Measurements from ENCODE around the gene HRK. TPM values are rescaled to one million over a fixed set of nuclear protein-coding genes. Genes with fewer than 3 reads are reported as not detected.

The HRK gene
- total RNA-seq, 1 donor from 2014 or later = not detected

DNA sequence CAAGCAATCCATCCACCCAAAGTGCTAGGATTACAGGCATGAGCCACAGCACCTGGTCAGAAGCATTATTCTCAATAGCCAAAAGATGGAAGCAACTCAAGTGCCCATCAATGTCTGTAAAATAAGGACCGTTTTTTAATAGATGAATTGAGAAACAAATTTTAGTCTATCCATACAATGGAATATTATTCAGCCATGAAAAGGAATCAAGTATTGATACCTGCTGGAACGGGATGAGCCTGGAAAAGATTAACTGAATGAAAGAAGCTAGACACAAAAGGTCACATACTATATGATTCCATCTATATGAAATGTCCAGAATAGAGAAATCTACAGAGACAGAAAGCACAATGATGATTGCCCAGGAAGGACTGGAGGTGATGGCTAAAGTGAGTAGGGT, 20.4 kb upstream of the HRK start:
- DNase-seq (ENCODE audit: extremely low read depth, low read depth, low spot score) = no peak

GRCh38 chr12:116898669-116899068, 17.4 kb upstream of the HRK start:
- DNase-seq (ENCODE audit: extremely low read depth, low read depth, low spot score) = no peak

- DNase-seq (ENCODE audit: extremely low read depth, low read depth, low spot score) = no peak
Measured at GRCh38 chr12:116897476-116897875, 16.2 kb upstream of the HRK start.

DNA sequence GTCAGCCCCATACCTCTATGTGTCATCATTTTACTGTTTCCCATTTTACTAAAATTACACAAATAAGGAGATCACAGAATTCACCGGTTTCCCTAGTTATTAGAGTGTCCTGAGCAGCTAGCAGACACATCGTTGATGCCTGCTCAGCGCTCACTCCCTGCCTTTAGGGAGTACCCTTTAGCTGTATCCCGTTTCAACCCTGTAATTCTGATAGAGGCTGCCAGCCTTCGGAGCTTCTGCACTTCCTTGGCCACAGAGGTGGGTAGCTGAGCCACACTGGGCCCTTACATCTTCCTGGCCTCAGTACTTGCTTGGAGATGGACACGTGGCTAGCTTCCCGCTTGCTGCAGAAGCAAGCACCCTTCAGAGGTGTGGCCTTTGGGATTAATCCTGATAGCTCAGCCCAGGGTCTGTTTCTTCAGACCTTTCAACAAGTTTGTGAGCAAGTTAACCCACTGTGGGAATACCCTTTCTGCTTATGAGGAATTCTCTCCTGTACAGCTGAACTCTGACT, 15.2 kb upstream of the HRK start:
- DNase-seq (ENCODE audit: extremely low read depth, low read depth, low spot score) = no peak

DNA sequence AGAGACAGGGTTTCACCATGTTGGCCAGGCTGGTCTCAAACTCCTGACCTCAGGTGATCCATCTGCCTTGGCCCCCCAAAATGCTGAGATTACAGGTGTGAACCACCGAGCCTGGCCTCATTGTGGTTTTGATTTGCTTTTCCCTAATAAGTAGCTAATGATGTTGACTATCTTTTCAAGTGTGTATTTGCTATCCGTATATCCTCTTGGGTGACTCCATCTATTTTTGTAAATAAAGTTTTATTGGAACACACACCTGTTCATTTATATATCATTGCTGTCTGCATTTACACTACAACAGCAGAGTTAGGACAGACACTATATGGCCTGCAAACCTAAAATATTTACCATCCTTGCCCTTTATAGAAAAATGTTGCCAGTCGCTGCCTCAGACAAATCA, 13.7 kb upstream of the HRK start:
- DNase-seq (ENCODE audit: extremely low read depth, low read depth, low spot score) = no peak

DNA sequence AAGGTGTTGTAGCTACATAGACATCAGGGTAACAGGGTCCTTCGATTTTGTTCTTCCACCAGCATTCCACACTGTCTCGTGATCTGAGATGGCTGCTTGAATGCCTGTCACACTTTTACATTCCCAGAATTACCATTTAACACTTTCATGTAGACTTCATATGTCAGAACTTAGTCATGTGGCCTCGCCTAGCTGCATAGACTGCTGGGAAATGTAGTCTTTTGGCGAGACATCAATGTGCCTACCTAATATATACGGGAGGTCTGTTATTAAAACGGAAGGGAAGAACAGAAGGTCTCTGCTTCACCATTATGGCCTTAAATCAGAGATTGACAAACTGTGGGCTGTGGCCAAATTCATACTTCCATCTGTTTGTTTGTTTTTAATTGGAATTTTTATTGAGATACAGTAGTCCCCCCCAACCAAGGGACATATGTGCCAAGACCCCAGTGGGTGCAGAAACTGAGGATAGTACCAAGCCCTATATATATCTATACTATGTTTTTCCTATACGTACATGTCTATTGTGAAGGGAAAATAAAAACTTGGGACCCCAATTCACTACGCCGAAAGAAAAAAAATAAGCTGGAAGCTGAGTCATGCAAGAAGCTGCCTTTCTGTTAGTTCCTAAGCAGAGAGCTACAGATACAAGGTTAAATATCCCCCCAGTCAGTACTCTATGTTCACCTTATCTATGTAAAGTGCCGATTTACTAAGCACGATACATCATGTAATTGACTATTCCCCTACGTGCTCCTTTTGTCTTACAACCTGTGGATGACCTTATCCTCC, 11.3 kb upstream of the HRK start:
- DNase-seq (ENCODE audit: extremely low read depth, low read depth, low spot score) = no peak

- no peak for DNase-seq (ENCODE audit: extremely low read depth, low read depth, low spot score)
Measured at GRCh38 chr12:116891019-116891418, 9.8 kb upstream of the HRK start.

DNA sequence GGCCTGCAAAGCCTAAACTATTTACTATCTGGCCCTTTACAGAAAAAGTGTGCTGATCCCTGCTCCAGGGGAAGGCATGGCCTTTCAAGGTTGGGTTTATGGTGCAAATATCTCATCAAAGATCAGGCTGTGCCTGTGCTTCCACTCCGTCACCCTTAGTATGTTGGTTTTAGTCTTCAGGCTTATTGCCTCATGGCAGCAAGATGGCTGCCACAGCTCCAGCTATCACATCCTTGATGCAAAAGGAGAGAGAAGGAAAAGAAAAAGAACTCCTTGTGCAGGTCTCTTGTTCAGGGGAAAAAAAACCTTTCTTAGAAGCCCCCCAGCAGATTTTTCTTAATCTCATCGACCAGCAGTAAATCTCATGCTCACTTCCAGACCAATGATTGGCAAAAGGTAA, 9.1 kb upstream of the HRK start:
- no peak for DNase-seq (ENCODE audit: extremely low read depth, low read depth, low spot score)

DNA sequence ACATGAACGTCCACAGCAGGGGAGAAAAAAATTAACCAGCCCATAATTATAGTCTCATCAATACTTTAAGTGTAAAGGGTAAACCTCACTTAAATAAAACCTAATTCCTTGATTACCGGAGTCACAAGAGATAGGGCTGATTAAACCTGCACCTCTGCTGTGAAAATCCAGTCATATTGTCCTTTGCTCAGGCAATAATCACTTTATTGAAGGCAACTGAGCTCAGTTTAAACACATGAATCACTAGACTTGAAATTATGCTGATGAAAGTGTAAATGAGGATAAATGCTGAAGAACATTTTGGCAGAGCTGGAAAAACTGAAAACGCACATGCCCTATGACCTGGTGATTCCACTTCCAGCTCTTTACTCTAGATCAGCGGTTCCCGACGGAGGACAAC, 6.7 kb upstream of the HRK start:
- no peak for DNase-seq (ENCODE audit: extremely low read depth, low read depth, low spot score)

DNA sequence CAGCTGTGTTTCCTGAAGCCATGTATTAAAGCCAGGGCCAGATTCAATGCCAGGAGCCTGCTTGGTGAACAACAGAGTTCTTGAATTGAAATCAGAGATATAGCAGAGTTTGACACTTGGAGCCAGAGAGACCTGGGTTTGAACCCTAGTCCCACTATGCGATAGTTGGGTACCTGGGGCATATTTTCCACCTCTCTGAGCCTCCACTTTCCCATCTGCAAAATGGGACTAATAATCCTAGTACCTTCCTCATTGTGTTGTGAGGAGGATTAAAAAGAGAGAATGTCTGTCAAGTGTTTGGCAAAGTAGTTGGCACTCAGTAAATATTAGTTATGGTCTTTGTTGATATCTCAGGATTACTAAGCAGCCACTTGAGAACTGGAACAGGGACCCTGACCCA, 6.0 kb upstream of the HRK start:
- no peak for DNase-seq (ENCODE audit: extremely low read depth, low read depth, low spot score)

DNA sequence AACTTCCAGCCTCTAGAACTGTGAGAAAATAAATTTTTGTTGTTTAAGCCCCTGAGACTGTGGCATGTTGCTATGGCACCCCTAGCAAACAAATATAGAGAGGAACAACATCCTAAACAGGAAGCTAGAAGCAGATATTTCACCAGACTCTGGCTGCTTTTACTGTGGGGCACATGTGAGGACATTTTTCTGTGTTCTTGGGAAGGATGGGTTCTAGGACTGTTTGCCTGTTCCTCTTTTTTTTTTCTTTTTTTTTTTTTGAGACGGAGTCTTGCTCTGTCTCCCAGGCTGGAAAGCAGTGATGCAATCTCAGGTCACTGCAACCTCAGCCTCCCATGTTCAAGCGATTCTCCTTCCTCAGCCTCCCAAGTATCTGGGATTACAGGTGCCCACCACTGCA, 4.2 kb upstream of the HRK start:
- DNase-seq (ENCODE audit: extremely low read depth, low read depth, low spot score) = no peak

- DNase-seq (ENCODE audit: extremely low read depth, low read depth, low spot score) = no peak
Measured at GRCh38 chr12:116884871-116885270, 3.6 kb upstream of the HRK start.

GRCh38 chr12:116882742-116883141, 1.5 kb upstream of the HRK start:
- DNase-seq (ENCODE audit: extremely low read depth, low read depth, low spot score) = no peak

- DNase-seq (ENCODE audit: extremely low read depth, low read depth, low spot score) = no peak
Measured at GRCh38 chr12:116881877-116882507, 751 bp upstream of the HRK start.

- DNase-seq (ENCODE audit: extremely low read depth, low read depth, low spot score) = no peak
Measured at GRCh38 chr12:116880817-116881324, 370 bp downstream of the HRK start.

DNA sequence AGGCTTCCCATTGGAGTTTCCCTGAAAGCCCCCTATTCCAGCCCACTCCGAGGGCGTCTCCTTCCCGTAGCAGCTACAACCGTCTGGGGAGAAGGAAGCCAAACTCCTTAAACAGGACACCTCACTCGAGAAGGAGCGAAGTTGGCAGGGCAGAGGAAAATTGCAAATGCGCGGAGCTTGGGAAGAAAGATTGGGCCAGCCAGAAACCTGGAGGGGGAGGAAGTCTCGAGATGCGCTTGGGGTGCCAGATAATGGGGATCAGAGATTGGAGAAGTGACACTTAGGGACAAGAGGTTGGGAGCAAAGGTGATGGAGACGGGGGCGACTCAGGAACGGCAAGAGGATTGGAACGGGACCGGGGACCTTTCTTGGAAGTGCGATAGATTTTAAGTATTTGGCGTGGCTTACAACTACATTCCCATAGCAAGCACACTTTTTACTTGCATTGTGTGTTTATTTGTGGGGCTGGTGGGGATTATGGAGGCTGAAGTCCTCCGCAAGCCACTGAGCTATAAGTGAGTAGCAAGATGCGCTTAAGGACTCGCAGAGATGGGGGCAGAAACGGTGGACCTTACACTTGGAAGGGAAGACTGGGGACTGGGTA, 926 bp downstream of the HRK start:
- peak; percentile 4 for DNase-seq (ENCODE audit: extremely low read depth, low read depth, low spot score)

DNA sequence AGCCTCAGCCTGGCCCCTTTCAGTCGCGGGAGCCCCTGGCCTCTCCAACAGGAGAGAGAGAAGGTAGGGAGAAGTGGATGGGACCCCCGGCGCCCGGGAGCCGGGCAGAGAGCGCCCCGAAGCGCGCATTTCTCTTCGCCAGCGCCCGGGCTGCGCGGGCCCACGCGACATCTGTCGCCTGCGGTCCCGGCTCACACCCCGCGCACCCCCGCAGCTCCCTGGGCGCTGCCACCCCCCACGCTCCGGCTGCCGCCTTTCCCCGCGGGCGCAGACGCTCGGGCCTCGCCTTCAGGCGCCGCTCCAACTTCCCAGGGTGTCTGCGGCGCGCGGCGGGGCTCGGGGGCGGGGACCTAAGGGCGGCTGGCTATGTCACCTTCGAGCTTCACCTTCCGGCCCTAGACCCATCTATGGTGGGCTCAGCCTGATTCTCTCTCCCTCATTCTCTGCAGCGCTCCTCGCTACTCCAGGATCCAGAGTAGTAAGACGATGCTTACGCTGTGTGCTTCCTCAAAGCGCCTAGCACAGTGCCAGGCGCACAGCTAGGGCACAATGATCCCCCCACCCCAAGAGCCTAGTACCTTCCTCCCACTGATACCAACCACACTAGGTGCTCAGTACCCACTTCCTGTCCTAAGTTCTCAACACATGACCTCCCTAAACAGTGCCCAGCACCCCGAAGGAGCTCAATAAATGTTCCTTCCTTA, 1.6 kb downstream of the HRK start:
- DNase-seq (ENCODE audit: extremely low read depth, low read depth, low spot score) = no peak

DNA sequence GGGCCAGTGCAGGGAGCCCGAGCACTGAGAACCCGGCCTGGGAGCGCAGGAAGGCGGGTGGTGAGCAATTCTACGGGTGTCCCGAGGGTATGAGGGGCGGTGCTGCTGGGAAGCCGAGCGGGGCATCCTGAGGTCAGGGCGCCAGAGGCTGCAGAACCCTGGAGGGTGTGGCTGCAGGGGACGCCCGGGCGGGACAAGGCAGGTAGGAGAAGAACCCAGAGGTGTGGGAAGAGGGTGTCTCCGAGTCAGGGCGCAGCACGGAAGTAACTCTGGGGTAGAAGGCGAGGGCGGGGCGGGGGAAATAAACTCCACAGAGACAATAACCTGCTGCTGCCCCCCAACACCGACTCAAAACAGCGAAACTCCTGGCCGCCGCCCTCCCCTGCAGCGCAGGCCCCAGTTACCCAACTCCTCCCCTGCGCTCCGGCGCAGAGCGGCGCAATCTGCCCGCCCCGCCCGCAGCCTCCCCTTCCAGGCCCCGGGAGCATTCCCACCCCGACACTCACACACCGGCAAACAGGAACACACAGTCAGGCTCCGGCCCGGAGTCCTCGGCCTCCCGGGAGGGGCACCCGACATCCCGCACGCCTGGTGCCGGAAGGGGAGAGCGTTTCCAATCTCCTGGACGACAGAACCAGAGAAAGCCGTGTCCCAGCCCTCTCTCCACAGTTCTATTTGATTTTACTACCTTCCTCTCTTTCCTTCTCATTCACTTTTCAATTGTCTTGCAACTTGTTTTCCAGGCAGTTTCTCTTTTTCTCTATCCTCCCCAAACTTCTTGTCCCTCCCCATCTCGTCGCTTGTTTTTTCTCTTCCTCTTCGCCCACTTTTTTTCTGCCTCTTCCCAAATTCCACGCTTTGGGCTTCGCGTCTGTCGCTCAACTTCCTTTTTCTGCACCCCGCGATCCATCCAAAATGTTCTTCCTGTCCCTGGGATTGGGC, 2.4 kb downstream of the HRK start:
- no peak for DNase-seq (ENCODE audit: extremely low read depth, low read depth, low spot score)

DNA sequence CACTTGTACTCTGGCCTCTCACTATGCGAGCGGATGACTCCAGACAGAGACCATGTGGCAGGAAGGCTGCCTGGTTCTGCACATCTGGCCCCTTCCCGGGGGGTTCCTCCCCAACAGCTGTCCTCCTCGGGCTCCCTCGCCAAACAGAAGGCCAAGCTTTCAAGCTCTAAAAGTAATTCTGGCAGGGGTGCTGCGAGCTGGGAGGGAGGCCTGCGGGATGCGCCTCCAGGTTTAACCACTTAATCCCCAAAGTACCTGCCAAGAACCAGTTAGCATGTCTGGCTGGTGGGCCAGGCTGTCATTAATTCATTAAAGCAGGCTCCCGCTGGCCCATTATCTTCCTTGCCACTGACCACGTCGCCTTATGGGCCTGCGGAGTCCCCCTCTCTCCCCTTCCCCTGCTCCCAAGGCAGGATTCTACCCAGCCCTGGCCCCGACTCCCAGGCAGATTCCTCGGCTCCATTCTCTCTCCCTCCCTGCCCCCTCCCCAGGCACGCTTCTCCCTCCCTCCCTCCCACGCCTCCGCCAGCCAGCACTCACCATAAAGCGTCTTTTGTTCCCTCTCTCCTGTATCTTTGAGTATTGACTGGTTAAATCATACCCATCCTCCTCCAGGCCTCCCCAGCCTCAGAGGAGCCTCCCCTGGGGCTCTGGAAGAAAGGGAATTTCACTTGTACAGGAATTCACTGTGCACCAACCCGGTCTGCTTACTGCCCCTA, 4.9 kb downstream of the HRK start:
- no peak for DNase-seq (ENCODE audit: extremely low read depth, low read depth, low spot score)

All from glomerular endothelial cell (primary cell).